GM23338 (cell line): ENCODE data around the gene LATS2.

Source experiments
- CREB1 ChIP-seq: fragments of 250-450 bp; sonication (Bioruptor Pico); IDR thresholded peaks from 2 replicates; pipeline ENCODE4 v1.5.0; 2020; ENCODE audit warnings: low read depth, mild to moderate bottlenecking, moderate library complexity
- ETS1 ChIP-seq: IDR thresholded peaks from 2 replicates; pipeline ENCODE4 v1.6.1; 2016; ENCODE audit warnings: antibody characterized with exemption
- EZH2 ChIP-seq: fragments of 200-600 bp; sonication (generic); IDR thresholded peaks from one replicate; pipeline ENCODE4 v1.8.0; 2017; ENCODE audit warnings: antibody characterized with exemption, mild to moderate bottlenecking, low read depth; ENCODE audit not compliant: unreplicated experiment
- EZH2phosphoT487 ChIP-seq: fragments of 200-600 bp; sonication (generic); IDR thresholded peaks from one replicate; pipeline ENCODE4 v1.8.1; 2018; ENCODE audit warnings: antibody characterized with exemption; ENCODE audit not compliant: unreplicated experiment
- JUNB ChIP-seq: IDR thresholded peaks from one replicate; pipeline ENCODE4 v1.6.1; 2016; ENCODE audit warnings: antibody characterized with exemption; ENCODE audit not compliant: unreplicated experiment
- NANOG ChIP-seq: IDR thresholded peaks from 2 replicates; pipeline ENCODE4 v1.6.1; 2016; ENCODE audit warnings: antibody characterized with exemption, borderline replicate concordance
- POLR2AphosphoS5 ChIP-seq: IDR thresholded peaks from 2 replicates; pipeline ENCODE4 v1.6.1; 2016; ENCODE audit warnings: antibody characterized with exemption, low read depth
- ZNF114 ChIP-seq: fragments of 250-450 bp; sonication (Bioruptor Pico); IDR thresholded peaks from 2 replicates; pipeline ENCODE4 v1.5.0; 2020; ENCODE audit warnings: mild to moderate bottlenecking, moderate library complexity
- ZNF331 ChIP-seq: fragments of 250-450 bp; sonication (Bioruptor Pico); IDR thresholded peaks from 2 replicates; pipeline ENCODE4 v1.5.0; 2020; ENCODE audit warnings: low read depth, mild to moderate bottlenecking, moderate library complexity
- TF ChIP-seq, protein P1 (sequence below), 2 experiments: fragments of 200-600 bp in 1 of 2; sonication (generic) in 1 of 2; conservative IDR thresholded peaks; 2 replicates each; pipeline versions ENCODE4 v1.5.1 to v1.6.1; 2016 to 2017; ENCODE audit warnings: antibody characterized with exemption in 2 of 2, low read depth in 2 of 2, mild to moderate bottlenecking in 2 of 2, moderate library complexity in 1 of 2
- TF ChIP-seq, protein P2 (sequence below): IDR thresholded peaks from one replicate; pipeline ENCODE4 v1.6.1; 2018; ENCODE audit warnings: antibody characterized with exemption; ENCODE audit not compliant: unreplicated experiment

DNA sequence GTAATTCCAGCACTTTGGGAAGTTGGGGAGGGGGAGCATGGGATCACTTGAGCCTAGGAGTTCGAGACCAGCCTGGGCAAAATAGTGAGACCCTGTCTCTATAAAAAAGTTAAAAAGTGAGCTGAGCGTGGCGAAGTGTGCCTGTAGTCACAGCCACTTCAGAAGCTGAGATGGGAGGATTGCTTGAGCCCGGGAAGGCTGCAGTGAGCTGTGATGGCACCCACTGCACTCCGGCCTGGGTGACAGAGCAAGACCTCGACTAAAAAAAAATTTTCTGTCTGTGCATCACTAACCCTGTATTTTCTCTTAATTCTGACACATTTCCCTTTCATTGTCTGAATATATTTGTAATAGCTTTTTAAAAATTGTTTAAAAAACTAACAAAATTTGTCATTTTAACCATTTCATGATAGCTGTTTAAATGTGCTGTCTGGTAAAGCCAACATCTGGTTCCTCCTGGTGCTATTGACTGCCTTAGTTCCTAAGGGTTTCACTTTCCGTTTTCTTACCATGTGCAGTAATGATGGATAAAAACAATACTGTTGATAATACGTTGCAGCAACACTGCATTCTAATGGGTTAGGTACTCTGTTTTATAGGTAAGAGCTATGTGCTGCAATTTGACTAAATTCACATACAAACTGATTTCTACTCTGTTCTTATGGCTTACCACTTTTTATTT, 29.7 kb downstream of the LATS2 start:
- no peak for TF ChIP-seq CREB1 (CRISPR knock-in tag)
- TF ChIP-seq, protein P1, sequence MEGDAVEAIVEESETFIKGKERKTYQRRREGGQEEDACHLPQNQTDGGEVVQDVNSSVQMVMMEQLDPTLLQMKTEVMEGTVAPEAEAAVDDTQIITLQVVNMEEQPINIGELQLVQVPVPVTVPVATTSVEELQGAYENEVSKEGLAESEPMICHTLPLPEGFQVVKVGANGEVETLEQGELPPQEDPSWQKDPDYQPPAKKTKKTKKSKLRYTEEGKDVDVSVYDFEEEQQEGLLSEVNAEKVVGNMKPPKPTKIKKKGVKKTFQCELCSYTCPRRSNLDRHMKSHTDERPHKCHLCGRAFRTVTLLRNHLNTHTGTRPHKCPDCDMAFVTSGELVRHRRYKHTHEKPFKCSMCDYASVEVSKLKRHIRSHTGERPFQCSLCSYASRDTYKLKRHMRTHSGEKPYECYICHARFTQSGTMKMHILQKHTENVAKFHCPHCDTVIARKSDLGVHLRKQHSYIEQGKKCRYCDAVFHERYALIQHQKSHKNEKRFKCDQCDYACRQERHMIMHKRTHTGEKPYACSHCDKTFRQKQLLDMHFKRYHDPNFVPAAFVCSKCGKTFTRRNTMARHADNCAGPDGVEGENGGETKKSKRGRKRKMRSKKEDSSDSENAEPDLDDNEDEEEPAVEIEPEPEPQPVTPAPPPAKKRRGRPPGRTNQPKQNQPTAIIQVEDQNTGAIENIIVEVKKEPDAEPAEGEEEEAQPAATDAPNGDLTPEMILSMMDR (conservative IDR thresholded peaks at IDR 0.05; ENCODE audit: low read depth in 2 of 2): no peak
- TF ChIP-seq ZNF331 (CRISPR knock-in tag): no peak
- TF ChIP-seq, protein P2, sequence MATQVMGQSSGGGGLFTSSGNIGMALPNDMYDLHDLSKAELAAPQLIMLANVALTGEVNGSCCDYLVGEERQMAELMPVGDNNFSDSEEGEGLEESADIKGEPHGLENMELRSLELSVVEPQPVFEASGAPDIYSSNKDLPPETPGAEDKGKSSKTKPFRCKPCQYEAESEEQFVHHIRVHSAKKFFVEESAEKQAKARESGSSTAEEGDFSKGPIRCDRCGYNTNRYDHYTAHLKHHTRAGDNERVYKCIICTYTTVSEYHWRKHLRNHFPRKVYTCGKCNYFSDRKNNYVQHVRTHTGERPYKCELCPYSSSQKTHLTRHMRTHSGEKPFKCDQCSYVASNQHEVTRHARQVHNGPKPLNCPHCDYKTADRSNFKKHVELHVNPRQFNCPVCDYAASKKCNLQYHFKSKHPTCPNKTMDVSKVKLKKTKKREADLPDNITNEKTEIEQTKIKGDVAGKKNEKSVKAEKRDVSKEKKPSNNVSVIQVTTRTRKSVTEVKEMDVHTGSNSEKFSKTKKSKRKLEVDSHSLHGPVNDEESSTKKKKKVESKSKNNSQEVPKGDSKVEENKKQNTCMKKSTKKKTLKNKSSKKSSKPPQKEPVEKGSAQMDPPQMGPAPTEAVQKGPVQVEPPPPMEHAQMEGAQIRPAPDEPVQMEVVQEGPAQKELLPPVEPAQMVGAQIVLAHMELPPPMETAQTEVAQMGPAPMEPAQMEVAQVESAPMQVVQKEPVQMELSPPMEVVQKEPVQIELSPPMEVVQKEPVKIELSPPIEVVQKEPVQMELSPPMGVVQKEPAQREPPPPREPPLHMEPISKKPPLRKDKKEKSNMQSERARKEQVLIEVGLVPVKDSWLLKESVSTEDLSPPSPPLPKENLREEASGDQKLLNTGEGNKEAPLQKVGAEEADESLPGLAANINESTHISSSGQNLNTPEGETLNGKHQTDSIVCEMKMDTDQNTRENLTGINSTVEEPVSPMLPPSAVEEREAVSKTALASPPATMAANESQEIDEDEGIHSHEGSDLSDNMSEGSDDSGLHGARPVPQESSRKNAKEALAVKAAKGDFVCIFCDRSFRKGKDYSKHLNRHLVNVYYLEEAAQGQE: no peak
- no peak for TF ChIP-seq JUNB
- no peak for TF ChIP-seq POLR2AphosphoS5
- no peak for TF ChIP-seq EZH2
- no peak for TF ChIP-seq EZH2phosphoT487
- TF ChIP-seq ZNF114 (CRISPR knock-in tag): no peak
- TF ChIP-seq ETS1: no peak
- no peak for TF ChIP-seq NANOG
